Stimulated activated CD4-positive, alpha-beta T cell treated with anti-CD3 and anti-CD28 coated beads, Interleukin-2, amount 100 ng/mL, for 48 hours (primary cell): ENCODE measurements around the gene OR2A25.
"Not testable (repeated sequence)": the region's sequence is repeated elsewhere in the genome, so short reads cannot be mapped to it uniquely, and the experiment has no call there.

Experiments
- DNase-seq, 2 donors: peaks; one replicate each; pipeline ENCODE4 v3.0.0-alpha.2; 2020

The OR2A25 gene

GRCh38 chr7:144069511-144069910 is at the start of gene OR2A25:
TSS of gene OR2A25 (plus strand) at chr7:144069811. CDS start at chr7:144074220, 4,409 bp downstream.
- DNase-seq: no peak

- DNase-seq: no peak
These were observed 49.3 kb upstream of the OR2A25 start for GRCh38 chr7:144020340-144020739.

GRCh38 chr7:144022169-144022568 is 47.4 kb upstream of the OR2A25 start:
- DNase-seq: no peak

- no peak for DNase-seq
These were observed 46.3 kb upstream of the OR2A25 start for GRCh38 chr7:144023171-144023827.

GRCh38 chr7:144024213-144024612 is 45.4 kb upstream of the OR2A25 start:
- no peak for DNase-seq

- DNase-seq: no peak
These were observed 43.3 kb upstream of the OR2A25 start for GRCh38 chr7:144026203-144026883.

GRCh38 chr7:144027070-144027469 is 42.5 kb upstream of the OR2A25 start:
- DNase-seq: no peak

- no peak for DNase-seq
These were observed 41.6 kb upstream of the OR2A25 start for GRCh38 chr7:144027974-144028373.

- no peak for DNase-seq
These were observed 41.1 kb upstream of the OR2A25 start for GRCh38 chr7:144028547-144028946.

- no peak for DNase-seq
These were observed 37.1 kb upstream of the OR2A25 start for GRCh38 chr7:144032516-144032915.

GRCh38 chr7:144032985-144033709 is 36.5 kb upstream of the OR2A25 start:
- no peak for DNase-seq

- DNase-seq: no peak
These were observed 34.2 kb upstream of the OR2A25 start for GRCh38 chr7:144035385-144035784.

- no peak for DNase-seq
These were observed 33.2 kb upstream of the OR2A25 start for GRCh38 chr7:144036302-144036885.

GRCh38 chr7:144037414-144038035 is 32.1 kb upstream of the OR2A25 start:
- no peak for DNase-seq

GRCh38 chr7:144038887-144039286 is 30.7 kb upstream of the OR2A25 start:
- no peak for DNase-seq

GRCh38 chr7:144048648-144049047 is 21.0 kb upstream of the OR2A25 start, which contains the start of gene OR2A5:
TSS of gene OR2A5 (plus strand) at chr7:144048948. CDS start at chr7:144050402, 1,454 bp downstream.
- DNase-seq: no peak

GRCh38 chr7:144049491-144049890 is 20.1 kb upstream of the OR2A25 start:
- DNase-seq: no peak

- no peak for DNase-seq
These were observed 19.5 kb upstream of the OR2A25 start for GRCh38 chr7:144050093-144050492.

- not testable (repeated sequence) for DNase-seq
These were observed 18.7 kb upstream of the OR2A25 start for GRCh38 chr7:144050884-144051283.

GRCh38 chr7:144057954-144058353 is 11.7 kb upstream of the OR2A25 start:
- DNase-seq: no peak

- DNase-seq: no peak
These were observed 5.9 kb upstream of the OR2A25 start for GRCh38 chr7:144063710-144064109.

GRCh38 chr7:144069953-144070352 is 342 bp downstream of the OR2A25 start:
- no peak for DNase-seq

- no peak for DNase-seq
These were observed 4.8 kb downstream of the OR2A25 start for GRCh38 chr7:144074374-144074773.
